K562 (cell line): ENCODE measurements around the gene CD4. TPM values are rescaled to one million over a fixed set of nuclear protein-coding genes. Genes with fewer than 3 reads are reported as not detected.

ENCODE experiments used
- ATAC-seq: fragments of 200-7000 bp; cut with Tn5 transposase; 3 replicates; pipeline ENCODE4 v1.9.1; 2020; ENCODE audit warnings: moderate library complexity
- BruUV-seq: library from RNA; stranded (reverse); fragments of 400-500 nt; replicated peaks from 2 replicates; lab custom pipeline; 2021; lab: Mats Ljungman, UMichigan
- CTCF ChIA-PET: fragments of 300-600 bp; formaldehyde crosslinking; extraction: SDS; loops from one replicate; lab custom pipeline; 2021; ENCODE audit warnings: low intra/inter-chr PET ratio; lab: Yijun Ruan, JAX
- POLR2A ChIA-PET: fragments of 300-600, 350-650 bp; sonication (Branson Sonifier 250); formaldehyde crosslinking; extraction: SDS; loops from one replicate; lab custom pipeline; 2021; ENCODE audit warnings: antibody characterized with exemption, inconsistent platforms; lab: Yijun Ruan, JAX
- DNase-seq, 4 experiments: peaks; one replicate each; pipeline versions ENCODE4 v3.0.0 to v3.0.0-alpha.2; 2011 to 2018; ENCODE audit warnings: low spot score in 3 of 4, mixed read lengths in 3 of 4; ENCODE audit errors: extremely low read depth in 1 of 4
- FAIRE-seq: peaks from 2 replicates; lab custom pipeline; 2011; peaks lifted over from hg19 to GRCh38; lab: Jason Lieb, UNC
- H2AFZ ChIP-seq: 2 replicates; pipeline ENCODE4 v1.6.0; 2011; ENCODE audit warnings: low read depth, low read length, control low read depth, inconsistent platforms
- H3K27ac ChIP-seq: fragments of 200-600 bp; 3 replicates; pipeline ENCODE4 v1.8.0; 2011; ENCODE audit warnings: low read depth, mild to moderate bottlenecking, control low read depth, inconsistent platforms, low read length, moderate library complexity, mixed read lengths; ENCODE audit errors: extremely low read depth
- H3K27me3 ChIP-seq, 2 experiments: fragments of 300-600 bp in 1 of 2; 2 replicates in 1 of 2; 3 replicates in 1 of 2; pipeline versions ENCODE4 v1.6.0 to v1.8.0; 2011; ENCODE audit warnings: inconsistent platforms in 2 of 2, low read length in 2 of 2, mild to moderate bottlenecking in 1 of 2, mixed read lengths in 1 of 2, moderate library complexity in 1 of 2; ENCODE audit not compliant: control insufficient read depth in 2 of 2, insufficient read depth in 2 of 2
- H3K36me3 ChIP-seq: fragments of 300-600 bp; 3 replicates; pipeline ENCODE4 v1.8.0; 2011; ENCODE audit warnings: mild to moderate bottlenecking, low read length, inconsistent platforms; ENCODE audit not compliant: control insufficient read depth, insufficient read depth
- H3K4me1 ChIP-seq, 2 experiments: fragments of 200-600 bp in 1 of 2; replicated peaks in 1 of 2; 2 replicates in 1 of 2; 3 replicates in 1 of 2; pipeline versions ENCODE4 v1.5.1 to v1.8.0; 2011; ENCODE audit warnings: inconsistent platforms in 2 of 2, low read length in 2 of 2, mild to moderate bottlenecking in 1 of 2, mixed read lengths in 1 of 2, moderate library complexity in 1 of 2; ENCODE audit not compliant: control insufficient read depth in 2 of 2, insufficient read depth in 2 of 2
- H3K4me2 ChIP-seq: 2 replicates; pipeline ENCODE4 v1.6.1; 2011; ENCODE audit warnings: low read length, control low read depth, inconsistent platforms, mixed read lengths; ENCODE audit not compliant: insufficient read depth
- H3K4me3 ChIP-seq: fragments of 200-600 bp; sonication (generic), shearing (Covaris generic); 2 replicates; pipeline ENCODE4 v1.5.1; 2016; ENCODE audit warnings: control low read depth, inconsistent platforms
- H3K79me2 ChIP-seq: fragments of 200-600 bp; 3 replicates; pipeline ENCODE4 v1.8.0; 2011; ENCODE audit warnings: low read length, inconsistent platforms; ENCODE audit not compliant: control insufficient read depth, insufficient read depth
- H3K9ac ChIP-seq, 2 experiments: 2 replicates each; pipeline versions ENCODE4 v1.6.0 to v1.6.1; 2011; ENCODE audit warnings: low read depth in 2 of 2, low read length in 2 of 2, control low read depth in 1 of 2, inconsistent platforms in 1 of 2, mild to moderate bottlenecking in 1 of 2, mixed read lengths in 1 of 2; ENCODE audit not compliant: insufficient read depth in 1 of 2
- H3K9me1 ChIP-seq: one replicate; pipeline ENCODE4 v1.6.0; 2011; ENCODE audit warnings: inconsistent platforms, mild to moderate bottlenecking, low read length, moderate library complexity; ENCODE audit not compliant: control insufficient read depth, insufficient read depth
- H3K9me3 ChIP-seq: replicated peaks from 2 replicates; pipeline ENCODE4 v1.5.1; 2011; ENCODE audit warnings: low read depth, low read length, inconsistent platforms; ENCODE audit not compliant: control insufficient read depth, insufficient read depth
- H4K20me1 ChIP-seq: replicated peaks from 2 replicates; pipeline ENCODE4 v1.6.1; 2011; ENCODE audit warnings: low read length, inconsistent platforms, mixed read lengths; ENCODE audit not compliant: control insufficient read depth, insufficient read depth
- CHD1 ChIP-seq: fragments of 200-600 bp; sonication (generic); IDR thresholded peaks from one replicate; pipeline ENCODE4 v1.6.1; 2012; ENCODE audit warnings: mild to moderate bottlenecking, moderate library complexity, low read length, inconsistent platforms
- KDM1A ChIP-seq, 2 experiments: fragments of 450-650 bp; IDR thresholded peaks; 2 replicates each; pipeline ENCODE4 v1.6.1; 2016; ENCODE audit warnings: mild to moderate bottlenecking in 2 of 2
- RBM39 ChIP-seq: fragments of 200-400 bp; formaldehyde crosslinking; optimal IDR thresholded peaks from 2 replicates; pipeline ENCODE3; 2018; ENCODE audit warnings: low read depth, low read length
- SAP30 ChIP-seq: fragments of 200-600 bp; sonication (generic); IDR thresholded peaks from 2 replicates; pipeline ENCODE4 v1.6.1; 2012; ENCODE audit warnings: borderline replicate concordance, low read depth, mild to moderate bottlenecking, moderate library complexity, low read length, control low read depth, inconsistent platforms; ENCODE audit not compliant: insufficient read depth, poor library complexity, severe bottlenecking
- SP1 ChIP-seq: sonication (generic); formaldehyde crosslinking; IDR thresholded peaks from 2 replicates; pipeline ENCODE4 v1.8.1; 2022; ENCODE audit warnings: mild to moderate bottlenecking, missing genetic modification reagents
- STAG1 ChIP-seq: sonication (generic); formaldehyde crosslinking; IDR thresholded peaks from 2 replicates; pipeline ENCODE4 v1.5.0; 2020; ENCODE audit warnings: missing genetic modification reagents, borderline replicate concordance
- ZBTB17 ChIP-seq: fragments of 450-650 bp; formaldehyde crosslinking; IDR thresholded peaks from 2 replicates; pipeline ENCODE4 v1.4.0; 2020; ENCODE audit warnings: mild to moderate bottlenecking
- WGBS: fragments of 100-300 bp; shearing (Covaris generic); methylation state at CpG from one replicate; pipeline ENCODE4 v1.1.6; 2016; ENCODE audit warnings: low coverage, mixed read lengths; ENCODE audit not compliant: insufficient coverage; ENCODE audit errors: missing lambda C conversion rate; 5-methylcytosine and 5-hydroxymethylcytosine counted together
- in situ Hi-C: fragments of 300-500 bp; cut with MboI; formaldehyde crosslinking; loops from 4 replicates; pipeline ENCODE4 v1.15.0; 2018; ENCODE audit warnings: inconsistent platforms, mixed read lengths
- intact Hi-C: fragments of 100-400 bp; cut with micrococcal nuclease; formaldehyde crosslinking; loops from 2 replicates; pipeline ENCODE4 v1.14.2; 2022
- polyA plus RNA-seq, 8 experiments: library from polyadenylated mRNA; depleted of rRNA in 4 of 8; stranded (reverse) in 5 of 8; unstranded in 3 of 8; fragments of >200 nt; fragmentation: Nextera tagmentation in 2 of 8; fragmentation: Illumina TruSeq in 1 of 8; extraction: Ambion mirVana in 2 of 8; extraction: Trizol in 1 of 8; gene quantifications; 2 replicates each; pipeline versions ENCODE4 v1.2.1 to v1.2.3, GENCODE V29; 2011 to 2014; ENCODE audit warnings: inconsistent platforms in 1 of 8, missing spikeins in 1 of 8
- total RNA-seq, 7 experiments: library from RNA; depleted of rRNA in 6 of 7; stranded (reverse); fragments of >200 nt in 6 of 7; fragmentation: Illumina TruSeq in 2 of 7; extraction: Trizol in 2 of 7; gene quantifications; 2 replicates each; pipeline versions ENCODE4 v1.2.1 to v1.2.3, GENCODE V29; 2011 to 2021; ENCODE audit warnings: low replicate concordance in 1 of 7

The CD4 gene
- total and polyA plus RNA-seq, 9 of the 15 experiments (the other 6 are each of a cell fraction or from before 2014, with no cell fraction given): 0.06 to 0.27 (median 0.09) TPM; not detected in 5

DNA sequence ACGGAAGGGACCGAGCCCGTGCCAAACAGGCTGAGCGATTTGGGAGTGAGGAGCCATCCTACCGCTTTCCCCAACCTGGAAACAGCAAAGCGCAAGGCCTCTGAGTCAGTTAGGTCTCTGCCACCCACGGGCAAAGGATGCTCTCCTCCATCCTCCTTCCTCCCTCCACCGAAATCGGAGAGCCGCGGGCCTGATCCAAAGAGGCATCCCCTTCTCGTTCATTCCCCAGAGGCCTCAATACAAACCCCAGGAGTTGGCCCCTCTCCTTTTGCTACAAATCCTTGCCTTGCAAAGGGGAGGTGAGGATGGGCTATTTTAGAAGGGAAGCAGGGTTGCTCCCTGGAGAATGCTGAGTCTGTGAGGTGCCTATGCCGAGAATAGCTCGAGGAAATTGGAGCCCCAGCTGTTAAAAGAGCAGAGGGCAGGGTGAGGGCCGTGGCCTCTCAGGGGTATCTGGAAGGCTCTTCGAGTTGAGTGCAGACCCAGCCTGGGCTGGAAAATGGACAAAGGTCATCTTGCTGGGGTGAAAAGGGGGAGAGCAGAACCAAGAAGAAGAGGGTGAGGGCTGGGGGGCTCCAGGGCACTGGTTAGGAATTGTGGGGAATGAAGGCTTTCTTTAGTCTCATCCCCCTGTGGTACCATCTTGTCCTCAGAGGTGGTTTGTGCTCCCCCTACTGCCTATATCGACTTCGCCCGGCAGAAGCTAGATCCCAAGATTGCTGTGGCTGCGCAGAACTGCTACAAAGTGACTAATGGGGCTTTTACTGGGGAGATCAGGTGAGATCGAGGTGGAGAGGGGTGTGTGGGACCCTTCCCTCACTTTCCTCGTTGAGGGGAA, 79.1 kb downstream of the CD4 start (continued):
- TF ChIP-seq CHD1 (peak; percentile 90), SAP30 (peak; percentile 38), RBM39 (no peak), ZBTB17 (CRISPR knock-in tag) (no peak), SP1 (peak; percentile 13)

DNA sequence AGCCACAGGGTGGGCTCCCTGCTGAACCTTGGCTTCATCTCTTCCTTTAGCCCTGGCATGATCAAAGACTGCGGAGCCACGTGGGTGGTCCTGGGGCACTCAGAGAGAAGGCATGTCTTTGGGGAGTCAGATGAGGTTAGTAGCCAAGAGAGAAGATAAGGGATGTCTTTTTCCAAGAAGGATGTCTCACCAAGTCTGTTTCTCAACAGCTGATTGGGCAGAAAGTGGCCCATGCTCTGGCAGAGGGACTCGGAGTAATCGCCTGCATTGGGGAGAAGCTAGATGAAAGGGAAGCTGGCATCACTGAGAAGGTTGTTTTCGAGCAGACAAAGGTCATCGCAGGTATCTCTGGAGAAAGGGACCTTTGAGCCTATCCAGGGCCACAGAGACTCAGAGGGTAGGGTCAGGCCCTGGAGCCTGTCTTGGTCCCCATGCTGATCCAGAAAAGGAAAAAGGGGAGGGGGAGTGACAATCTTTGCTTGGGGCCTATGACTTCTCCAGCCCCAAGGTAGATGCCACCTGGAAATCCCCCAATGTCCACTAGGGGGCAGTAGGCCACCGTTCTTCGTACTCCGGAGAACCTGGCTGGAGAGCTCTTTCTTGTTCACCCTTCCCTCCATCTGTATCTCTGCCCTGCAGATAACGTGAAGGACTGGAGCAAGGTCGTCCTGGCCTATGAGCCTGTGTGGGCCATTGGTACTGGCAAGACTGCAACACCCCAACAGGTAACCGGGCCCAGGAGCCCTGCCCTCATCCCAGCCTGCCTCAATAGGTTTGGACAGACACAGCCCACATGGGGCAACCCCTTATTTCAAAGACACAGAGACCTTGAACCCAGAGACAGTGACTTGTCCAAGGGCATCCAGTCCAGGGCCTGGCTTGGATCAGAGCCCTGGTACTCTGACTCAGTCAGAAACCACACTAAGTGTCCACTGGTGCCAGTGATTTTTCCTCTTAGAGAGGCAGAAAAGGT, 80.0 kb downstream of the CD4 start:
- Histone ChIP-seq H3K79me2 (peaks cover 60% of the 10 kb centered on the region), H3K4me1 (peaks cover 33 to 61% of the 10 kb centered on the region in 2 experiments; a peak in 4 of 5 replicates), H3K4me3 (peak overlapping the region; percentile 96), H3K27ac (peak overlapping the region; percentile 94), H3K36me3 (peaks cover 55% of the 10 kb centered on the region), H2AFZ (no peak overlapping the region), H3K9me3 (no peaks in the 10 kb centered on the region), H3K9ac (peak overlapping the region; percentile 87 to 98; a peak in 3 of 4 replicates), H3K4me2 (peak overlapping the region; percentile 87), H3K9me1 (no peaks in the 10 kb centered on the region), H4K20me1 (peaks cover 47% of the 10 kb centered on the region), H3K27me3 (no peaks in the 10 kb centered on the region)
- peak; percentile 31 to 85 (median 48) for DNase-seq
- ChIA-PET POLR2A (interaction anchor here (0.6 to 11.3 kb wide), 29 partner anchors 9 to 341 kb away, joined by 3 to 174 read pairs (median 4); partner anchors contain the start of genes C12orf57, CDCA3, MLF2 and RNU7-1), CTCF (interaction anchor here (0.6 to 1.5 kb wide), 5 partner anchors 63 to 245 kb away, joined by 3 to 5 read pairs (median 3); no protein-coding TSS in a partner anchor)
- 10% methylated on average over 8 of the region's 12 CpGs for WGBS
- peak; percentile 87 for FAIRE-seq
- intact Hi-C loops: loop anchor here (5.0 kb wide), 1 partner anchor 73 kb away; the partner anchor contains the start of genes C12orf57 and RNU7-1
- TSS peak; percentile 53 for BruUV-seq
- ATAC-seq: peak; percentile 10; the same call in 2 of the 3 replicates
- in situ Hi-C loops: loop anchor here (5.0 kb wide), 1 partner anchor 73 kb away; the partner anchor contains the start of genes C12orf57 and RNU7-1
- 0 out of 4 replicates have a peak, but pooled peaks of 1 of the 2 experiments have one; percentile 15 for TF ChIP-seq KDM1A (IDR thresholded peaks at IDR 0.05)
- TF ChIP-seq STAG1: peak; percentile 15; the same call in 1 of the 2 replicates
